ENCODE measurements around the gene TMEM151A.
A peak's percentile ranks its signal among the peaks of the same experiment; 100 is the strongest.
"Not testable (repeated sequence)": the region's sequence is repeated elsewhere in the genome, so short reads cannot be mapped to it uniquely, and the experiment has no call there.

TMEM151A gene

DNA sequence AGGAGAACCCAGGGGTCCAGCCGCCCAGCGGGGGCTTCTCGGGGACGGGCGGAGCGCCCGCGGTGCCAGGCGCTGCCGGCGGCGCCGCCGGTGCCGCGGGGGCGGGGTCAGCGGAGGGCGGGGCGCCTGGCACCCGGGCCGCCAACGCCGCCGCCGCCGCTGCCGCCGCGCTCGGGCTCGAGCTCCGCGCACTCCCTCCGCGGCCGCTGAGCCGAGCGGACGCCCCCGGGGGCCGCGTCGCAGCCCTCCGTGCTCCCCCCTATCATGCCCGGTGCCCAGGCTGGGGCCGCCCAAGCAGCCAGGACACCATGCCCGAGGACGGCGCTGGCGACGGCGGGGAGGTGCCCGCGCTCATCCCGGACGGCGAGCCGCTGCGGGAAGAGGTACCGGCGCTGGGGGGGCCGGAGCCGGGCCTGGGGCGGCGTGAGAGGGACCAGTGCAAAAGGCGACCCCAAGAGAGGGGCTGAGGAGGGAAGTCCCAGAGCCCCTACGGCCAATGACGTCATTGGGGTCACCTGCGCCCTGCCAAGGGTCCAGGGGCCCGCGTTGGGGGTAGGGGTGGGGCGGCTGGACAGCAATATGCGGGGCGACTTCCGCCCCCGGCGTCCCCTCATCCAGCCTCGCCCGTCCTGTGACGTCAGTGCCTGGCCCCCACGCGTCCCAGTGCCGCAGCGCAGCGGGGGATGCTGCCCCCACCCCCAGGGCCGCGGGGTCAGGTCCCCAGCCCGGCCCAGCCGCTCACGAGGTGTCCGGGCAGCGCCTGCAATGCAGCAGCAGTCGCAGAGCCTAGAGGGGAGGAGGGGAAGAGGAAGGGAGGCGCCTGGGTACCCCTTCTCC lies at the start of gene TMEM151A:
Gene TMEM151A, plus strand, starts transcription at position 189 of the 837 bp plus-strand sequence. Its CDS starts 120 bp downstream, at position 309.
- DNase-seq = peak; percentile 75

DNA sequence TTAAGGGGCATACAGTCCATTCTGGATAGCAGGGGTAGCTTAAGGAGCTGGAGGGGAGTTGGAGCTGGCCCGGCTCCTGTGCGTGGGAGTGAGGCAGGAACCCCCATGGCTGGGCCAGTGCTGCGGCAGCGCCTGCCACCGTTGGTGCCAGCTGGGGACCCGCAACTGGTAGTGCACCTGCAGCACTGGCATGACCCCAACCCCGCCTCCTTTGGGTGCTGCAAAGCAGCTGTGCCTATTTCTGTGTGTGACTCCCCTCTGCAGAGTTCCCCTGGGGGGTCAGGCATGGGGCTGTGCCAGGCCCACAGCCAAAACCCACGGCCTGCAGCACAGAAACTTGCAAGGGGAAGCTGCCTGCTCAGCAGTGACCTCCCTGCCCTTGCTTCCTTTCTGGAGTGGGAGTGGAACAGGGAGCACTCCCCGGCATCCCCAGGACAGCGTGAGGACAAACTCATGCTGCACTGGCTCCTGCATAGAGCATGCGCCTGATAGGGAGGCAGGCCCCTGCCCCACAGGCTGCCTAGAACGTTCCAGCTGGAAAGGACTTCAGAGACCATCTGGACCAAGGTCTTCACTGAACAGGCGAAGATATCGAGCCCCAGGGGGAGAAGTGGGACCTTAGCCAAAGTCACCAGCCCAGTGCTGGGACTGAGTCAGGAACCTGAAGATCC lies 49.5 kb upstream of the TMEM151A start:
- DNase-seq = no peak

DNA sequence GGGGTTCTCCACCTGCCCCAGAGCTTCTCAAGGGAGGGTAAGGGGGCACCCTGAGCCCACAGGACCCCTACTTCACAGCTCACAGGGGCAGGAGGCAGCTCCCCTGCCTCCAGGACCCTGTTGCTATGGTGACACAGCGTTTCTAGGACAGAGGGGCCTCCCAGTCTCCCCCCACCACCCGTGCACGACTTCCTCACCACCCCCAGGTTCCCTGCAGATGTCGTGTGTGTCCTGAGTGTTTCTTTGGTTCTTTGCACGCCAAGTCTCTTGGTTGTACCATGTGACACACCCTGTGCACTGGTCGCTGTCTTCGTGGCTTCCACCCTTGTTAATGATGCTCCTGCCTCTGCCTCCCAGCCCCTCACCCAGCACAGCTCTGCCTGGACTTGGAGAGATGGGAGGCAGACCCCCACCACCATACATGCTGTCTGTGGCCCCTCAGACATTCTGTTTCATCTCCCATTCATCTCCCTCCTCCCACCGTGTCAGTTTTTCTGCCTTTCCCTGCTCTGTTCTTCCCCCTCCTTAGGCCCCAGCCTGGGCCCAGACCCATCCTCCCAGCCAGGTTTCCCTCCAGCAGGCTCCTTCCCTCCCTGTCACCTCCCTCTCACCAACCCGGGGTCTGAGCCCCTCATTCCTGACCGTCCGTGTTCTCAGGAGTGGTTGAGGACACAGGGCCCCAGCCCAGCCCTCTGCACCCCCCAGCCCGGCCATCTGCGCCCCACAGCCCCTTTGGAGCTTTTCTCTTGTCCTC lies 47.7 kb upstream of the TMEM151A start:
- no peak for DNase-seq

DNA sequence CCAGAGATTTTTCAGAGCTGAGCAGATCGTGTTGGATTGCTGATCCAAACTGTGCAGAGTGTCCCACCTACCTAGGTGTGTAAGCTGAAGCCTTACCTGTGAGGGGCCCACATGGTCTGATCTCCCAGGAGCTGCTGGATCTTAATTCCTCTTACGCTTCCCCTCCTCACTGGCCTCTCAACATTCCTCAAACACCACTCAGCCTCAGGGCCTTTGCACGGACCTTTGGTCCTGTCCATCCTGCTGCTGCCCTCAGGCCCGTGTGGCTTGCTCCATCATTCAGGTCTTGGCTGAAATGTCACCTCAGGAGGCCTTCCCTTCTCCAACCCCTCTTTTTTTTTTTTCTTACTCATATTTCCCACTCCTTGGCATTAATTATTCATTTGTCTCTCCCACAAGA lies 44.4 kb upstream of the TMEM151A start:
- DNase-seq = no peak

DNA sequence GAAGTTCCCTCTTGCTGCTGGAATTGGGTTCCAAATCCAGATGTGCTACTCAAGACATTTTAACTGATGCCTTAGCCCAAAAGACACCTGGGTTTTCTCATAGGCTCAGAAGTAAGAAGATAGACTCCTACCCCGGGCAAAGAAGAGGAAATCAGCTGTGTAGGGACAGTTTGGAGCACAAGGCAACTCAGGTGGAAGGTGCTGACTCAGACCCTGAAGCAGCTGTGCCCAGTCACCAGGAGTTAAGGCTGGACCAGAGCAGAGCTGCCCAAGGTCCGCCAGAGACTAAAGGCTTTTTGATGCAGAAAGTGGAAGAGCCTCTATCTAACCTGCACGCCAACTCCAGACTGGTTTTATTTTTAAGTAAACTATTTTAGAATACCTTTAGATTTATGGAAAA lies 43.9 kb upstream of the TMEM151A start:
- no peak for DNase-seq

DNA sequence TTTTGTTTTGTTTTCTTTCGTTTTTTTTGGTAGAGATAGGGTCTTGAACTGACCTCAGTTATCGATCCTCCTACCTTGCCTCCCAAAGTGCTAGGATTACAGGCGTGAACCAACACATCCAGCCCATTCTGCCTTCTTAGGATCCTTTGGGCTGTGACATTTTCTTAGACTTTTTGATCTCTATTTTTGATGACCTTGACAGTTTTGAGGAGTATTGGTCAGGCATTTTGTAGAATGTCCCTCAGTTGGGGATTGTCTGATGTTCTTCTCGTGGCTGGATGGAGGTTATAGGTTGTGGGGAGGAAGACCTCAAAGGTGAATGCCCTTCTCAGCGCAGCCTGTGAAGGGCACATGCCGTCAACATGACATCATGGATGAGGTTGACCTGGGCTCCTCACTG lies 42.8 kb upstream of the TMEM151A start:
- DNase-seq = no peak

DNA sequence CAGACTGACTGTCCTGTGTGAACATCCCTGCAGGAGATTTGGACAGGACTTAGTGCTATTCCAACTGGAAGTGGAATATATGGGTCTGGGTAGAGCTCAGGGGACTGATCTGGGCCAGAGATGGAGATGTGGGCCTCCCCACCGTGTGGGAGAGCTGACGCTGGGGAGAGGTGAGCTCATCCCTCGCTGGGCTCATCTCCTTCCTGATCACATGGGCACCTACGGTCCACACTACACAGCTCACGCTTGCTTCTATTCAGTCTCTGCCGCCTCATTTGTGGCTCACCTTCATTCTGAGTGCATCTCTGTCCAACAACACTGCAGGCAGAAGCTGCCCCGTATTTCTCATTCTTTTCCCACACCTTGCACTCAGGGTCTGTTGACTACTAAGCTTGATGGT lies 39.9 kb upstream of the TMEM151A start:
- no peak for DNase-seq

DNA sequence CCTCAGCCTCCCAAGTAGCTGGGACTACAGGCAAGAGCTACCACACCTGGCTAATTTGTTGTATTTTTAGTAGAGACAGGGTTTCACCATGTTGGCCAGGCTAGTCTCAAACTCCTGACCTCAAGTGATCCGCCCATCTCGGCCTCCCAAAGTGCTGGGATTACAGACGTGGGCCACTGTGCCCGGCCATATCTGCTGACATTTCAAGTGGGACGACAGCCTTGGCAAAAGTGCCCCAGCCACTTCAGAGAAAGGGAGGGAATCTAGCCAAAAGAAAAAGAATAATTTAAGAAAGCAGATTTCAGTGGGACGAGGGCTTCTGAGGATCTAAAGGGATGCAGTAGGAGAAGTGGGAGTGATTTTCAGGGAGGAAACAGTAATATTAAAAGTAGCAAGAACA lies 38.6 kb upstream of the TMEM151A start:
- DNase-seq = not testable (repeated sequence)

DNA sequence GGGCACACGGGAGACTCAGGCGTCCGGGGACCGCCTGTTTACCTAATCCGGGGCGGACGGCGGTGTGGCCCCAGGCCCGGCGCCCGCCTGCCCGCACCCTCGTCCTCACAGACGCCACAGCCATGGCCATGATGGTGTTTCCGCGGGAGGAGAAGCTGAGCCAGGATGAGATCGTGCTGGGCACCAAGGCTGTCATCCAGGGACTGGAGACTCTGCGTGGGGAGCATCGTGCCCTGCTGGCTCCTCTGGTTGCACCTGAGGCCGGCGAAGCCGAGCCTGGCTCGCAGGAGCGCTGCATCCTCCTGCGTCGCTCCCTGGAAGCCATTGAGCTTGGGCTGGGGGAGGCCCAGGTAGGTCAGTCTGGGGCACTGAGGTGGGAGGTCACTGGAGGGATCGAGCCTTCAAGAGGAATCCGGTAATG lies 33.2 kb upstream of the TMEM151A start:
- no peak for DNase-seq

DNA sequence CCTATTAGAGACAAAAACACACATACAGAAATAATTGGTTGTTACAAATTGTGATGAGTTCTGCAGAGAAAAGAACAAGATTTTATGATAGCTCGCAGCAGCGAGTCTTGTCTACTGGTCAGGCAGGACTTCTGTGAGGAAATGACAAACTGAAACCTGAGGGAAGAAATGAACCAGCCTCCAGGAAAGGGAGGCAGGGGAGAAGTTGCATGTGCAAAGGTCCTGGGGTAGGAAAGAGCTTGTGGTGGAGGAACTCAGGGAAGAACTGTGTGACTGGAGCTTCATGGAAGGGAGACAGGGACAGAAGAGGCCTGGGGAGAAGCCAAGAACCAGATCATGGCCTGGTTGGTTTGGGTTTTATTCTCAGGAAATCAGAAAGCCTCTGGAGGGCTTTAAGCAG lies 32.5 kb upstream of the TMEM151A start:
- DNase-seq = no peak

DNA sequence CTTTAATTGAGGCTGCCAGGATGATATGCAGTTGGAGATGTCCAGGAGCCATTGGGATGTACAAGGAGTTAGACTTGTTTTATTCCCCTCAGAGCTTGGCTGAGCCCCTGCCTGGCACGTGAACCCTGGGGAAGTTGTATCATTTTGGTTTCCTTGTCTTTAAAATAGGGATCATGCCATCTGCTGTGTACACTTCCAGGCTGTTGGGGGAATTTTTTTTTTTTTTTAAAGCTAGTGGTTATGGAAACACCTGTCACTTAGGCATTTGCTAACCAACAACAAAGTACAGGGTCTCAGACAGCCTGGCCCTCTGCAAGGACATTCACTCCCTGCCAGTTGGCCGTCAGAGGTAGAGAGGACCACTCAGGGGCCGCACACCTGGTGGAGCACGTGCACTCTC lies 31.7 kb upstream of the TMEM151A start:
- DNase-seq = no peak

DNA sequence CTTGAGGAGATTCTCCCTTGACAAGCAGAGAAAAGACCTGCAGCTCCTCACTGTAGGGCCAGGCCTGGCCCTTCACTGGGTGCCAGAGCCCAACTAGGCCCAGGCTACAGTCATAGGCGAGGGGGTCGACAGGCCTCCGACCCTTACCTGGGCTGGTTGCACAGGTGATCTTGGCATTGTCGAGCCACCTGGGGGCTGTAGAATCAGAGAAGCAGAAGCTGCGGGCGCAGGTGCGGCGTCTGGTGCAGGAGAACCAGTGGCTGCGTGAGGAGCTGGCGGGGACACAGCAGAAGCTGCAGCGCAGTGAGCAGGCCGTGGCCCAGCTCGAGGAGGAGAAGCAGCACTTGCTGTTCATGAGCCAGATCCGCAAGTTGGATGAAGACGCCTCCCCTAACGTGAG lies 30.1 kb upstream of the TMEM151A start:
- DNase-seq = no peak

DNA sequence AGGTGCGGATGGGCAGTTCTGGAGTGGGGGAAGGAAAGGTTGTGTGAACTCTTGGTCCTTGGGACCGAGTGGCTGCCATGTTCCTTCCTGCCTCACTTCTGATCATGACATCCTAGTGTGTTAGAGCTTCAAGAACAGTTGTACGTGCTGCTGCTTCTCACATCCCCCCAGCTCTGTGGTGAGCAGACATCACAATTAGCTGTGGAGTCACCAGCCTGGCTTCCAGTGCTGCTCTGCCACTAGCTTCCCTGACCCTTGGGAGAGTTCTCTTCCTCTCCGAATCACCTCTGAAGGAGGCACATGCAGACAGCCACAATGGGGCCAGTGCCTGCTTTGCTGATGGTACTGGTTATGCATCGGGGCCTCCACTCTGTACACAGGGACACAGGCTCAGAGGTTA lies 29.5 kb upstream of the TMEM151A start:
- DNase-seq = no peak

DNA sequence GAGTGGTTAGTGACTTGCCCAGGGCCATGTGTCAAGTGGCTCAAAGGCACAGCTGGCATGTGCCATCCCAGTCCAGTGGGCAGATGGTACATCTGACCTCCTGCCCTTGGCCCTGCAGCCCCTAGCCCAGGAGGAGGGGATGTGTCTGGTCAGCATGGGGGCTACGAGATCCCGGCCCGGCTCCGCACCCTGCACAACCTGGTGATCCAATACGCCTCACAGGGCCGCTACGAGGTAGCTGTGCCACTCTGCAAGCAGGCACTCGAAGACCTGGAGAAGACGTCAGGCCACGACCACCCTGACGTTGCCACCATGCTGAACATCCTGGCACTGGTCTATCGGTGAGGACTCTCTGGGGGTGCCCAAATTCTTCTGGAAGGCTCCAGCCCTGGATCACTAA lies 29.0 kb upstream of the TMEM151A start:
- no peak for DNase-seq

DNA sequence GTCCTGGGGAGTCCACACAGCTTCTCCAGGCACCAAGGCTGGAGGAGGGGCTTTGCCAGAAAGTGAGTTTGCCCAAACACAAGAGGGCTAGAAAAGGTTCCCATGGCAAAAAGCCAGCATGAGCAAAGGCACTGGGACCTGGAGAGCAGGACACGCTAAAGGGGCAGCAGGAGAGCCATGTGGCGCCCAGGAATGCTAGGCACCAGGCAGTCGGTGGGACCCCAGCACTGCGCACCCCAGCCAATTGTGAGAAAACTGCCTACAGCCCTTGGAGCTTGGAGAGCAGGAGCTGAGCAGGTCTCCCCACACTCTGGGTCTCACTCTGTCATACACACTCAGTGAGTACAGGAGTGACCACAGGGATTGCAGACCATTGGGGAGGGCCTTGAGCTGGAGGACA lies 28.5 kb upstream of the TMEM151A start:
- DNase-seq = no peak

DNA sequence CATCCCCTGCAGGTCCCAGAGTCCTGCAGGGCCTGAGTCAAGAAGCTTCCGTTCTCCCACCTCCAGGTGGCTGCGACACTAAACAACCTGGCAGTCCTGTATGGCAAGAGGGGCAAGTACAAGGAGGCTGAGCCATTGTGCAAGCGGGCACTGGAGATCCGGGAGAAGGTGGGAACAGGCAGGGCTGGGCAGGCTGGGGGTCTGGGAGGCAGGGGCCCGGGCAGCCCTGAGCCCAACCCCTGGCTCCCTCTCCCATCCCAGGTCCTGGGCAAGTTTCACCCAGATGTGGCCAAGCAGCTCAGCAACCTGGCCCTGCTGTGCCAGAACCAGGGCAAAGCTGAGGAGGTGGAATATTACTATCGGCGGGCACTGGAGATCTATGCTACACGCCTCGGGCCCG lies 27.9 kb upstream of the TMEM151A start:
- no peak for DNase-seq

DNA sequence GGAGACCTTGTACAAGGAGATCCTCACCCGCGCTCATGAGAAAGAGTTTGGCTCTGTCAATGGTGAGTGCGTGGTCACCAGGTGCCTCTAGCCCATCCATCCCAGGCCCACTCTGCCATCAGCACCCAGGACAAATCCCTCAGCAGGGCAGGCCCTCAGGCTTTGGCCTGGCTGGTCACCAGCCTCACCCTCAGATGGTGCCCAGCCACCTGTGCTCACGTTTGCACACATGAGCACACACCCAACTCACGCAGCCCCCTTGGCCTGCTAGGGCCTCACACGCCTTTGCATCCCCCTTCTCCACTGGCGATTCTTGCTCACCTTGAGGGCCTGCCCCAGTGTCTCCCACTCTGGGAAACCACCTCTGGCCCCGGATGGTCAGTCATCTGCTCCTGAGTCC lies 27.3 kb upstream of the TMEM151A start:
- no peak for DNase-seq

DNA sequence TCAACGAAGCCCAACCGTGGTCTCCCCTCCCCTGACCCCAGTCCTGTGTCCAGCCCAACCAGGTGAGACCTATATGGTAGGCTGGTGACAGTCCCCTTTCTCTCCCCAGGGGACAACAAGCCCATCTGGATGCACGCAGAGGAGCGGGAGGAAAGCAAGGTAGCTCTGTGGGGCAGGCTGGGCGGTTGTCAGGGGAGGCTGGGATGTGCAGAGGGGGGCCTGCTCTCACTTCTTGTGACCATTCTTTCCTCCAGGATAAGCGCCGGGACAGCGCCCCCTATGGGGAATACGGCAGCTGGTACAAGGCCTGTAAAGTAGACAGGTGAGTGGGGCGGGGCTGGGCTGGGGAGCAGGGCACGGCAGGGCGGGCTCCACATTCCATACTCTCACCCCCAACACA lies 26.8 kb upstream of the TMEM151A start:
- DNase-seq = peak; percentile 47

DNA sequence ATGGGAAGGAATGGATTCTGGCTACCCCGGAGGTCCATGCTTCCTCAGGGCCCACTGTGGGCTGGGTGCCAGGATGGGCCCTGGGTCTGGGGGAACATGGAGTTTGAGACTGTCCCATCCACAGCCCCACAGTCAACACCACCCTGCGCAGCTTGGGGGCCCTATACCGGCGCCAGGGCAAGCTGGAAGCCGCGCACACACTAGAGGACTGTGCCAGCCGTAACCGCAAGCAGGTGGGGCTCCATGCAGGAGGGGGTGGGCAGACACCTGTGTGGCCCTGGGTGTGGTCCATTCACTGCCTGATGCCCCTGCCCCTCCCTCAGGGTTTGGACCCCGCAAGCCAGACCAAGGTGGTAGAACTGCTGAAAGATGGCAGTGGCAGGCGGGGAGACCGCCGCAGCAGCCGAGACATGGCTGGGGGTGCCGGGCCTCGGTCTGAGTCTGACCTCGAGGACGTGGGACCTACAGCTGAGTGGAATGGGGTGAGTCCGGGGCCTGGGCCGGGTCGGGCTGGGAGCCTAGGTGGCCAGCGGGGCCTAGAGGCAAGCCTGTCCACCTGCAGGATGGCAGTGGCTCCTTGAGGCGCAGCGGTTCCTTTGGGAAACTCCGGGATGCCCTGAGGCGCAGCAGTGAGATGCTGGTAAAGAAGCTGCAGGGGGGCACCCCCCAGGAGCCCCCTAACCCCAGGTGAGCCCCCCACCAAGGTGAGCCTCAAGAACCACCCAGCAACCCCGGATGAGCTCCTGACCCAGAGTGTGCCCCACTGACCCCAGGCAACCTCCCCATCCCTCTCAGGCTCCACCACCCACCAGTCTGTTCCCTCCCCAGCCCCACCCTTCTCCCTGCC lies 25.9 kb upstream of the TMEM151A start:
- DNase-seq = no peak

DNA sequence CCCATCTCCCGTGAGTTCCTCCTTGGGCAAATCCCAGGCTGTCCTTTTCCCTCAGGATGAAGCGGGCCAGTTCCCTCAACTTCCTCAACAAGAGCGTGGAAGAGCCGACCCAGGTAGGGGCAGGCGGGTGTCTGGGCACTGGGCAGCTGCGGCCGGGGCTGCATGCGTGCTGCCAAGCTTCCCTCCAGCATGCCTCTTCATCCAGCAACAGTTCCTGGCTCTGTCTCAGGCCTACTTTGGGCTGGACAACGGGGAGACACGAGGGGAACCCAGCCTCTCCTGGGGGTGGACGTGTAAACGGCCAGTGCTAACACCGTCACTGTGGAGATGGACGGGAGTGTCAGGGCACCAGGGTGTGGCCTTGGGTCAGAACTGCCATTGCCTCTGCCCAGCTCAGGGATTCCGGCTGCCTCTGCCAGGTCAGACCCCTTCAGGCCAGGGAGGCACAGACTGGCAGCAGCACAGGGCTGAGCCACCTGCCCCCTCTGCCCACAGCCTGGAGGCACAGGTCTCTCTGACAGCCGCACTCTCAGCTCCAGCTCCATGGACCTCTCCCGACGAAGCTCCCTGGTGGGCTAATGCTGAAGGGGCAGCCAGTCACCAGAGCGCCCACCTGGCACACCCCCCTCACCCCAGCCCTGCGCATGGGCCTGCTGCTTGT lies 25.2 kb upstream of the TMEM151A start:
- no peak for DNase-seq

DNA sequence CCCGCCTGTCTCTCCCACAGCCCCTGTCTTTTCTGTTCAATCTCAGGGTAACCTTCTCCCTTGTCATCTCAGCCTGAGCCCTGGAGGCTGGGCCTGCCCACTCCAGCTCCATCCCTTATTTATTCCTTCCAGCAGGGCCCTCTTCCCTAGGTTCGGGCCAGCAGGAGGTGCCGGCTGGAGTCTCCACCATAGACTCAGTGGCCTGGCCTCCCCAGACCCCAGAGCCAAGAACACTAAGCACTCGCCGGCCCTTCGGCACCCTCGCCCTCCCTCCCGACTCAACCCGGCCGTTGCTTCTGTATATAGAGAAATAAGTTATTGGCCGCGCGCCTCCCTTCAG lies 24.7 kb upstream of the TMEM151A start:
- no peak for DNase-seq
